Fibroblast of skin of left quadriceps (primary cell): ENCODE data around the gene UBN2.
"Not testable (repeated sequence)": the region's sequence is repeated elsewhere in the genome, so short reads cannot be mapped to it uniquely, and the experiment has no call there.

Source experiments
- DNase-seq, 2 experiments: peaks; one replicate each; pipeline ENCODE4 v3.0.0-alpha.2; 2013; ENCODE audit warnings: low read depth in 2 of 2

The UBN2 gene

DNA sequence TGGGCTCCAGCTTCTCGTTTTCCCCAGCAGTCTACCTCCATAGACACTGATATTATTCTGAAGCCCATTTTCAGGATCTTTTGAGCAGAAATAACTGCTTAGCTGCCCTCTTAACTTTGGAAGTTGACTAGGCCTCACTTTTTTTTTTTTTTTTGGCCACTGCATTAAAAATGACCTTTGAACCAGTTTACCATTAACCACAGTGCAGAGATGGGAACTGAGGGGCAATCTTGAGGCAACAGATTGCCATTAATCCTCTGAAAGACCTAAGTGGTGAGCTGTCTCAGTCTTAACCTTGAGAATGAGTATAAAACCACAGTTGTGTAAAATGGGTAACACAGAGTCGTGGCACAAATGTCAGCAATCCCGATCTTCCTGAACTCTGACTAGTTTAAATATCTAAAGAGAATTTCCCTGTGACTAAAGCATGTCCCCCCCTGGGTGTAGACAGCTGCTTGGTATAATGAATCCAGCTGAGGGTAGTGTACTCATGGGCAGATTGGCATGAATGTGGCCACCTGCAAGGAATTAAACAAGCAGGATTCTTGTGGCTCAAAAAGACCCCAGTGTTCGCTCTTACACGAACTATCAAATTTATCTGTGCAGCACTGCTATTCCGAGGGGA is 64.0 kb downstream of the UBN2 start:
- no peak for DNase-seq

GRCh38 chr7:139297795-139298194 is 66.8 kb downstream of the UBN2 start:
- no peak for DNase-seq

- DNase-seq: no peak
These were observed 68.3 kb downstream of the UBN2 start for GRCh38 chr7:139299296-139299695.

DNA sequence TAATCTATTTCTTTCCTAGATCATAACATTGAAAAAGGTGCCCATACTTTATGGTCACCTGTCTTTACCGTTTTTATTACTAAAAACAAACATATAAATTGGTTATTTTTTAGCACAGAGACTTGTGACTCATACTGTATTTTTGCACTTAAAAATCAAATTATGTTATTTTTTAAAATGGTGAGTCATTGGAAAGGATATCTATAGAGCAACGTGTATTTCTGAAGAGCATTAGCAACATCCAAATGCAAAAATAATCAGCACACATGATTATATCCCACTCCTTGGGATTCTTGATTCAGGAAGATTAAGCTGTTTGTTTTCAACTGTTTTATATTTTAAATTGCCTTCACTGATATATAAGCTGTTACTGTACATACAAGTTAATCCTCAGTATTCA is 69.4 kb downstream of the UBN2 start:
- no peak for DNase-seq

- no peak for DNase-seq
These were observed 73.5 kb downstream of the UBN2 start for GRCh38 chr7:139304517-139304916.

GRCh38 chr7:139317939-139318505 is 87.0 kb downstream of the UBN2 start:
- no peak for DNase-seq

GRCh38 chr7:139321071-139321745 is 90.2 kb downstream of the UBN2 start:
- peak in 1 of 2 experiments; percentile 4 for DNase-seq

GRCh38 chr7:139324709-139325108 is 93.7 kb downstream of the UBN2 start:
- DNase-seq: not testable (repeated sequence)

DNA sequence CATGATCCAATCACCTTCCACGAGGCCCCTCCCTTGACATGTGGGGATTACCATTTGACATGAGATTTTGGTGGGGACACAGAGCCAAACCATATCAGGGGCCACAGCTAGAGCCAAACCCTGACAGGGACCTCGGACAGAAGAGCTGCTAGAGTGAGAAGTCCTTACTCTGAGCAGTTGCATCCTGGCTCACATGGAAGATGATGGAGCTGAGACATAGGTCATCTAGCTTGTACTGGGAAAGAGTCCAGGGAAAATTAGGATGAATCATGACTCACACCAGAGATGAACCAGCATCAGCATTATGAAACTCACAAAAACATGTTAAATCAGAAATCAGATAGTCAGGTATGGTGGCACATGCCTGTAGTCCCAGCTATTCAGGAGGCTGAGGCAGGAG is 97.3 kb downstream of the UBN2 start:
- peak; percentile 61 to 62 for DNase-seq

DNA sequence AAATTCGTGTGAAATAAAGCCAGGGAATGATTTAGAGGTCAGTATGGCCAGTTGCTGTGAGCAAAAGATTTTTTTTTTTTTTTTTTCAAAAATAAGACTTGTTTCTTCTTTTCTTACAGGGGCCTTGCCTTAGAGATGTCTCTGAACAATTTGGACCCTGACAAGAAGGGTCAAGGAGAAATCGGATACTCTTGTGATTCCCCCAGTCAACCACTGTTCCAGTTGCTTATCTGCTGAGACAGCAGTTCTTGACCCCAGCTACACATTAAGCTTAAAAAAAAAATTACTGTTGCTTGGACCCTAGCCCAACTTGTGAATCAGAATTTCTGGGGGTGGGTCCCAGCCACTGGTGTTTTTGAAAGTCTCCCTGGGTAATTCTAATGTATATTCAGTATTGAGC is 98.1 kb downstream of the UBN2 start:
- no peak for DNase-seq

- DNase-seq: no peak
These were observed 99.4 kb downstream of the UBN2 start for GRCh38 chr7:139330333-139331030.

DNA sequence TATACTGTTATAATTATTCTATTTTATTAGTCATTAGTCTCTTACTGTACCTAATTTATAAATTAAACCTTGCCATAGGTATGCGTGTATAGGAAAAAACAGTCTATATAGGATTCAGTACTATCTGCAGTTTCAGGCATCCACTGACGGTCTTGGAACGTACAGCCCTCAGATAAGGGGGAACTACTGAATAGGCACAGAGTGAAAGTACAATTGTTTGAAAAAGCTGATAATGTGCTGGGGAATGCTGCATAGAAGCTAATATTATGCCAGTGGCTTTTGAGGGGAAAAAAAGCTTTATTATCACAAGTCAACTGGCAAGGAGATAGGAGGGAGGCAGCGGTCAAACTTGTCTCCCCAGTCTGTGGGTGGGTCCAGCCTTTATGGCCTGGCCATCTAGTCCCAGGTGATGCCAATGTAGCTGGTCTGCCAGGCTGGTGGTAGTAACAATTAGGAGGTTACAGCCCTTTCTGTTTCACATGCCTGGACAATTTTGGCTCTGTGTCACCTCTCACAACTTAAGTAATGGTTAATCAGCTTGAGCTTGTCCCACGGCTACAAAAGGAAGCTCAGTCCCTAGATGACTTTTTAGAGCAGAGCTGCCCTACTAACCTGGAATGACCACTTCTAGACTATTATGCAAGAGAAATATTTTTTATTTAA is 101.8 kb downstream of the UBN2 start:
- DNase-seq: no peak

DNA sequence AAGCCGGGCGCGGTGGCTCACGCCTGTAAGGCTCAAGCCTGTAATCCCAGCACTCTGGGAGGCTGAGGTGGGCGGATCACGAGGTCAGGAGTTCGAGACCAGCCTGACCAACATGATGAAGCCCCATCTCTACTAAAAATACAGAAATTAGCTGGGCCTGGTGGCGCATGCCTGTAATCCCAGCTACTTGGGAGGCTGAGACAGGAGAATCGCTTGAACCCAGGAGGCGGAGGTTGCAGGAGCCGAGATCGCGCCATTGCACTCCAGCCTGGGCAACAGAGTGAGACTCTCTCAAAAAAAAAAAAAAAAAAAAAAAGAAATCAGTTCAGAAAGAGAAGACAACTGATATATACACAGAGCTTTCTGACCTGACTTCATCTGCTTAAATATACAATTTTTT is 102.4 kb downstream of the UBN2 start:
- DNase-seq: not testable (repeated sequence)

DNA sequence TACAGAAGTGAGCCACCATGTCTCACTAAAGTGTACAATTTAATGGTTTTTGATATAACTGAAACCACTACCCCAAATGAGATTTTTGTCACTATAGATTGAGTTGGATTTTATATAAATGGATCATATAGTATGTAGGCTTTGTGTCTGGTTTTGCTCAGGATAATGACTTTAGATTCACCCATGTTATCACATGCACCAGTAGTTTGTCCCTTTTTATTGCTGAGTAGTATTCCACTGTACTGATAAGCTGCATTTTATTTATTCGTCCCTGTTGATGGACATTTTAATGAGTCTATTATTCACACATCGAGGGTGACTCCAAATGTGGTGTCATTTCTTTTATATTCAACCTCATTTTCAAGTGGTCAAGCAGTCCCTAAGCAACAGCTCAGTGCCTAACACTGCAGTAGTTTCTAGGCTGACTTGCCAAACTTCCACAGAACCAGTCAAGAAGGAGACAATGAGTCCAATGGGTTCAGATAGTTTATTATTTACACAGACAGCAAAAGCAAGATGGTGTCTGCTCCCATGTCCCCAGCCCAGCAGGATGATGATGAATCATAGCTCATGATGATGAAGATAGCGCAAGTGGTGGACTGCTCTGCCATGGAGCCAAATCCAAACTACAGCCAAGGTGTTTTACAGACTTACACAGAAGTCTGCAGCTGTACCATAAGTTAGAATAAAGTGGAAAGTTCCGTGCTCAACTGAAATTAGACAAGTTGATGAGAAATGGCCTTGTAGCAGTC is 103.5 kb downstream of the UBN2 start:
- no peak for DNase-seq

GRCh38 chr7:139339025-139339424 is 108.0 kb downstream of the UBN2 start:
- no peak for DNase-seq

DNA sequence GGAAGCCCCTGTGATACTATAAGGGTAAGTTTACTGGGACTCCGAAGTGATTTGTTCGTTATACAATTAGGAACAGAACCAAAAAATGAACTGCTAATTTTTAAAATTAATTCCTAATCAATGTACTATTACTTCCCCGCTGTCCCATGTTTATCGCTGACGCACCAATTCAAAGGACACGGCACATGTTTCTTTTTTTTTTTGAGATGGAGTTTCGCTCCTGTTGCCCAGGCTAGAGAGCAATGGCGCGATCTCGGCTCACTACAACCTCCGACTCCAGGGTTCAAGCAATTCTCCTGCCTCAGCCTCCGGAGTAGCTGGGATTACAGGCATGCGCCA is 108.6 kb downstream of the UBN2 start:
- DNase-seq: no peak

DNA sequence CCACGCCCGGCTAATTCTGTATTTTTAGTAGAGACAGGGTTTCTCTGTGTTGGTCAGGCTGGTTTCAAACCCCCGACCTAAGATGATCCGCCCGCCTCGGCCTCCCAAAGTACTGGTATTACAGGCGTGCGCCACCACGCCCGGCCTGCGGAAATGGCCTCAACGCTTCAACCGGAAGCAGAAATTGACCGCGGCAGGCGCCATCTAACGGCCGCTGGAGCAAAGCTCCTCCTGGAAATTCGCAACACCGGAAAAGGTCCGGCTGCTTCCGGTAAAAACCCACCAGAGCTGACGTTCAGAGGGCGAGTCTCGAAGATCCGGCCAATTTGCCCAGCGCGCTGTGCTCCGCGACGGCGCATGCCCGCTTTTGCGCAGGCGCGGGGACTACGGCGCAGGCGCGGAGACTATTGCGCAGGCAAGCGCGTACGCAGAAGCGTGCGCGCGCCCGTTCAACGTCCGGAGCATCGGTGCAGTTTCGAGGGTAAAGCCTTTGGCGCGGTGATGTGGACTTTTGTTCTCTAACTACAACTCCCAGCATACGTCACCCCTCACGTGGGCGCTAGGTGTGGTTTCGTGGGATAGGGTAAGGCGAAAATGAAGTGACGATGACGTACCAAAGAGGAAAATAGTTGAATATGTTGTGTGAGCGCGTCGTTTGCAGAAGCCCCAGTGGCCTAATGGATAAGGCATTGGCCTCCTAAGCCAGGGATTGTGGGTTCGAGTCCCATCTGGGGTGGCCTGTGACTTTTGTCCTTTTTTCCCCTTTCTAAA is 109.2 kb downstream of the UBN2 start:
- DNase-seq: peak; percentile 99 to 100

DNA sequence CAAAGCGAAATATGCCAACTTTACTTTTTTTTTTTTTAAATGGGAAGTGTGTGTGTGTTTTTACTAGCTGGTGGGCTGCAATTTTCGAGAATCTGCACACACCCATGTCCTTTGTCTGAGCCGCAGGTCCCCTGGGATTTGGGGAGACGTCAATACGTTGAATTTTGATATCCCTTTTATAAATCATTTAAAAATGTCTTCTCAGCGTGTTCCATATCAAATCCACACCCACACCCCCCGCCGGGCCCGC is 109.7 kb downstream of the UBN2 start:
- no peak for DNase-seq

- peak; percentile 83 to 84 for DNase-seq
These were observed 110.2 kb downstream of the UBN2 start, which contains the start of gene FMC1 for GRCh38 chr7:139341058-139341775. FMC1 (plus strand) TSS chr7:139341337; CDS start chr7:139341385, 48 bp downstream.

GRCh38 chr7:139341776-139342226 is 110.8 kb downstream of the UBN2 start:
- DNase-seq: no peak
